Vagina (tissue), 2 donors: ENCODE measurements around the gene NCDN.

Experiments used
- POLR2AphosphoS5 ChIP-seq, 2 donors: sonication (generic); formaldehyde crosslinking; IDR thresholded peaks; one replicate each; pipeline ENCODE4 v1.9.0; 2017; ENCODE audit warnings: antibody characterized with exemption in 2 of 2, mild to moderate bottlenecking in 2 of 2, low read depth in 1 of 2; ENCODE audit not compliant: insufficient read depth in 1 of 2
- TF ChIP-seq, protein P1 (sequence below), 3 experiments: fragments of 450-650 bp in 2 of 3; fragments of 200-600 bp in 1 of 3; sonication (generic) in 1 of 3; IDR thresholded peaks; one replicate each; pipeline ENCODE4 v1.5.1; 2017 to 2019; ENCODE audit warnings: antibody characterized with exemption in 3 of 3, mild to moderate bottlenecking in 2 of 3, moderate library complexity in 2 of 3

DNA sequence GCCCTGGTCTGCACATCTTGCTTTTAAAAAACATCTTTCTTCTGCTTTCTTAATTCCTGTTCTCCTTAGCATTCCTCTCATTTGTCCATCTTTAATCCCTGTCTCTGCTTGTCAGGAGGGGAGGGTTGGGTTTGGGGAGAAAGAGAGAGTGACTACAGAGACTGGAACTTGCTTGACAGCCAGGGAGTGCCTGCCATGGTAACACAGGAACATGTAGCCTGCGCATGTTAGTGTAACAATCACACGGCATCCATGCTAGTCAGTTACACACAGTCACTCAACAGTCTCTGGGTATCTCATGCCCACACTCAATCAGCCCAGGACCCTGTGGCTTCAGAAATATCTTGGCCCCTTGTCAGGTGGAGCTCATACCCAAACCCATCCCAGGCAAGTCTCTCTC lies 14.7 kb downstream of the NCDN start:
- TF ChIP-seq, protein P1, sequence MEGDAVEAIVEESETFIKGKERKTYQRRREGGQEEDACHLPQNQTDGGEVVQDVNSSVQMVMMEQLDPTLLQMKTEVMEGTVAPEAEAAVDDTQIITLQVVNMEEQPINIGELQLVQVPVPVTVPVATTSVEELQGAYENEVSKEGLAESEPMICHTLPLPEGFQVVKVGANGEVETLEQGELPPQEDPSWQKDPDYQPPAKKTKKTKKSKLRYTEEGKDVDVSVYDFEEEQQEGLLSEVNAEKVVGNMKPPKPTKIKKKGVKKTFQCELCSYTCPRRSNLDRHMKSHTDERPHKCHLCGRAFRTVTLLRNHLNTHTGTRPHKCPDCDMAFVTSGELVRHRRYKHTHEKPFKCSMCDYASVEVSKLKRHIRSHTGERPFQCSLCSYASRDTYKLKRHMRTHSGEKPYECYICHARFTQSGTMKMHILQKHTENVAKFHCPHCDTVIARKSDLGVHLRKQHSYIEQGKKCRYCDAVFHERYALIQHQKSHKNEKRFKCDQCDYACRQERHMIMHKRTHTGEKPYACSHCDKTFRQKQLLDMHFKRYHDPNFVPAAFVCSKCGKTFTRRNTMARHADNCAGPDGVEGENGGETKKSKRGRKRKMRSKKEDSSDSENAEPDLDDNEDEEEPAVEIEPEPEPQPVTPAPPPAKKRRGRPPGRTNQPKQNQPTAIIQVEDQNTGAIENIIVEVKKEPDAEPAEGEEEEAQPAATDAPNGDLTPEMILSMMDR (IDR thresholded peaks at IDR 0.05), result no peak
- TF ChIP-seq POLR2AphosphoS5 (IDR thresholded peaks at IDR 0.05; ENCODE audit: insufficient read depth in 1 of 2, low read depth in 1 of 2), result no peak
